Superior temporal gyrus (tissue), 1 donor: ENCODE measurements around the gene SELENOF.

Source experiments
- DNase-seq: peaks from one replicate; pipeline ENCODE4 v3.0.0-alpha.2; 2016; ENCODE audit errors: extremely low spot score

Gene SELENOF

GRCh38 chr1:86913896-86914600 is at the start of gene SELENOF:
TSS of gene SELENOF (minus strand) at chr1:86914126. CDS start at chr1:86914111, 15 bp downstream.
- DNase-seq = peak; percentile 100

- no peak for DNase-seq
Measured at GRCh38 chr1:86960548-86960947, 46.6 kb upstream of the SELENOF start.

DNA sequence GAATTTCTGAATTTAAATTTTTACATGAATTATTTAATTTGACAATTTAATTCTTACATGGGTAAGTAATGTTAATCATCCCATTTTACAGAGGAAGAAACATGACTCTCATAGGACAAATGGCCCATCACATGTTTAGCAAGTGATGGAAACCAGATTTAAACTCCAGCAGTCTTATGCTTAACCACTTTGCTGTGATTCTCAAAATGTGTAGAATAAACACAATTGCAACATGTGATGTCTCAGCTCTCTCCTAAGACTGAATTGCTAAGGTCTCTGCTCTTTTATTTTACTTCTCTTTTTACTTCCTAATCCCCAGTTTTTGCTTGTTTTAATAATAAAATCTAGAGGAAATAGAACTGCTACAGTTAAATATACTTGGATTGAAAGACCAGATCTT is 43.3 kb upstream of the SELENOF start:
- DNase-seq = no peak

DNA sequence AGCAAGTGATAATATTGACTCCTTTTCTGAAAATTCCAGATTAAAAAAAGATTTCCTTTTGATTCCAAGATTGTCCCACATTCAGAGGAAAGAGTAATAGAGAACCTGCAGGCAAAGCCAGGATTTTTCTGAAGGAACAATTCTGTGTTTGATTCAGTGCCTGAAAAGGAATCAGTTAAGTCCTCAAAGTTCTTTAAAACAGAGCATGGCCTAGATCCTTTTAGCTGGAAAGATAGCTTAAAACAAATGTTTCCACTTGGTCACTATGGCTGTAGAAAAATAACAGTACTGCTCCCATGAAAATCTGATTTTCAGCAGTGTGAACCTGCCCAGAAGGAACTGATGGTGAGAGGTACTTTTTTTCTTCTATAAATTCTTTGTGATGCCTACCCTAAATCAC is 42.3 kb upstream of the SELENOF start:
- no peak for DNase-seq

GRCh38 chr1:86955678-86956077 is 41.8 kb upstream of the SELENOF start:
- DNase-seq = no peak

- no peak for DNase-seq
Measured at GRCh38 chr1:86953167-86953566, 39.2 kb upstream of the SELENOF start.

GRCh38 chr1:86951430-86951829 is 37.5 kb upstream of the SELENOF start:
- no peak for DNase-seq

GRCh38 chr1:86950712-86951419 is 36.9 kb upstream of the SELENOF start:
- no peak for DNase-seq

GRCh38 chr1:86948212-86948611 is 34.3 kb upstream of the SELENOF start:
- DNase-seq = no peak

DNA sequence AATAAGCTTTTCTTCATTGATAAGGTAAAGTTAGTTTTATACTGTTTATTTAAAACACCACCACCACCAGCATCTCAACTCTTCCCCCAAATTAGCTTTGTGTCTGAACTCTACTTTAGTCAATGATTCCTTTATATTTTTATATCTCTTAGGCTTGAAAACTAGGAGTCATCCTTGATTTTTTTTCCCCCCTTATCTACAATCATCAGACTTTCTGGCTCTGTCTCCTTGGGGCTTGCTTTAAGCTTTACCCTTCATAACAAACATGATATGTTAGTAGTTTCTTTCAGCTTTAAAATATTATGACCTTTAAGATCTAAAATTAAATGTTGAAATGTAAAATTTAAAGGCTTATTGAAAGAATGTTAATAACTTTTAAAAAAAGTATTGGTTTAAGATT is 28.8 kb upstream of the SELENOF start:
- DNase-seq = no peak

DNA sequence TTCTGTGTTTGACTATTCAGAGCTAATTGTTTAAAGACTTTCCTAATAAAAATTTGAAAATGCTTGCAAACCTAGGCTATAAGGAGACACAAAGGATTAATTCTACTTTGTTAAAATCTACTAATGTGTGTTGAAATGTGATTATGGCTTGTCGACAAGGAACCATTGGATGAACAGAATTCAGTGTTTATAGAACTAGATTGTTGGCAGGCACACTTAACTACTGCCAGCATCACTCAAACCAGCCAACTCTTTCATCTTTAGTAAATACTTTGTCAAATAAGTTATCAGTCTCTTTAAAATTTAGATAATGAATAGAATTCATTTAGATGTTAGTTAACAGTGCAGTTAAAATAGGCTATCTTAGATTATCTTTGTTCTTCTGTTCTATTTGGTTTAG is 28.1 kb upstream of the SELENOF start:
- DNase-seq = no peak

DNA sequence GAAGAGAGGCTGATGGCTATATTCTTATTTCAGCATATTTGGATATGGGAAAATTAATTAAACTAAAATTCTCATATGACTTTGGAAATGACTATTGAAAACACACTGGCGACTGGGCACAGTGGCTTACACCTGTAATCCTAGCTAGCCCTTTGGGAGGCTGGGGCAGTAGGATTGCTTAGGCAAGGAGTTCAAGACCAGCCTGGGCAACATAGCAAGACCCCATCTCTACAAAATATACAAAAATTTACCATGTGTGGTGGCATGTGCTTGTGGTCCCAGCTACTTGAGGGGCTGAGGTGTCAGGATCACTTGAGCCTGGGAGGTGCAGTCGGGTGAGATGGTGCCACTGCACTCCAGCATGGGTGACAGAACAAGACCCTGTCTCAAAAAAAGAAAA is 26.7 kb upstream of the SELENOF start:
- DNase-seq = no peak

- DNase-seq = no peak
Measured at GRCh38 chr1:86939406-86939805, 25.5 kb upstream of the SELENOF start.

- DNase-seq = no peak
Measured at GRCh38 chr1:86938855-86939254, 24.9 kb upstream of the SELENOF start.

- DNase-seq = no peak
Measured at GRCh38 chr1:86938450-86938849, 24.5 kb upstream of the SELENOF start.

DNA sequence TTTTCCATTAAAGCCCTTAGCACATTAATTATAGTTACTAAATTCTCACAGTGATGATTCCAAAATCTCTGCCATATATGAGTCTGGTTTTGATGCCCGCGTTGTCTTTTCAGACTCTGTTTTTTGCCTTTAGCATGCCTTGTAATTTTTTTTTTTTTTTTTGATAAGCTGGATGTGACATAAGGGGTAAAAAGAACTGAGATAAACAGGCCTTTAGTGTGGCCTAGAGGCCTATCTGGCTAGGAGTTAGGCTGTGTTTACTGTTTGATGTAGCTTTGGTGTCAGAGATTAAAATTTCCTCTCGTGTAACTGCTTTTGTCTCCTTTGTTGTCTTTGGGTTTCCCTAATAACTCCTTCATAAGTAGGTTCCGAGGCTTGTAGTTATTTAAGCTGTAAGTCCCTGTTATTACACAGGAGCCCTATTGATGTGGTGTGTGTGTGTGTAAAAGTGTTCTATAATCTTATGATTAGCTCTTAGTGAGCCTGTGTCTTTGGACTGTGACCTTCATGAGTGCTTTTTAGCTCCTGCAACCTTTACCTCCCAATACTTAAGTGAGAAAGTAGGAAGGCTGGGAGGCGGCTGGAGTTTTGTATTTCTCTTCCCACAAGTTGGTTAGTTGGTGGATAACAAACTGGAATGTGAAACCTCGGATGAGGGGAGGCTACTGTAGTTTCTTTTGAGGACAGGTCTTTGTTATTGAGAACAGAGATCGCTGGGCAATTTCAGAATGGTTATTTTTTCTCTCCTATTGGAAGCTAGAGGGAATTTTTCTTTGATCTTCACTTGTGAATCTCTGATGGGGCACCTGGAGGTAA is 19.8 kb upstream of the SELENOF start:
- no peak for DNase-seq

- no peak for DNase-seq
Measured at GRCh38 chr1:86933051-86933450, 19.1 kb upstream of the SELENOF start.

GRCh38 chr1:86928819-86929218 is 14.9 kb upstream of the SELENOF start:
- DNase-seq = no peak

DNA sequence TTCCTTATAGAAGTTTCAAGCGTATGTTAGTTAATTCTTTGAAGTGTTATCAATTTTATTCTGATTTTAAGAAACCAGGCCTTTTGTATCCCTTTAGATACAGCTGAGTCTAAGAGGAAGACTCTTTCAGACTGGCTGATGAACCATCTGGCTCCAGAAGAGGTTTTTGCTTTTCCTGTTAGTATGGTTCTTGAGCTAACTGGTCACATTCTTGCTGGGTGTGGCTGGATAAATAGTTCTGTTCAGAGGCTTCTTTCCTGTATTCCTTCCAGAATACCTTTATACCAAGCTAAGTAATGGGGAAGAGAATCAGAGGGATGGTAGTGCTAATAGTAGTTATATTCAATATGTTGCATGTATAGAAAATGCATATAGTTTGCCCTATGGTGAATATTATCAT is 13.0 kb upstream of the SELENOF start:
- DNase-seq = no peak

- no peak for DNase-seq
Measured at GRCh38 chr1:86925742-86926141, 11.8 kb upstream of the SELENOF start.

DNA sequence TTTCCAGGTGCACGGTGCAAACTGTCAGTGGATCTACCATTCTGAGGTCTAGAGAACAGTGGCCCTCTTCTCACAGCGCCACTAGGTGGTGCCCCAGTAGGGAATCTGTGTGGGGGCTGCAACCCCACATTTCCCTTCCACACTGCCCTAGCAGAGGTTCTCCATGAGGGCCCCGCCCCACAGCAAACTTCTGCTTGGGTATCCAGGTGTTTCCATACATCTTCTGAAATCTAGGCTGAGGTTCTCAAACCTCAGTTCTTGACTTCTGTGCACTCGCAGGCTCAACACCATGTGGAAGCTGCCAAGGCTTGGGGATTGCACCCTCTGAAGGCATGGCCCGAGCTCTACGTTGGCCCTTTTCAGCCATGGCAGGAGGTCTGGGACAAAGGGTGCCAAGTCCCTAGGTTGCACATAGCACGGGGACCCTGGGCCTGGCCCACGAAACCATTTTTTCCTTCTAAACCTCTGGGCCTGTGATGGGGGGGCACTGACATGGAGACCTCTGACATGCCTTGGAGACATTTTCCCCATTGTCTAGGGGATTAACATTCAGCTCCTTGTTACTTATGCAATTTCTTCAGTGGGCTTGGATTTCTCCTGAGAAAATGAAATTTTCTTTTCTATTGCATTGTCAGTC is 10.5 kb upstream of the SELENOF start:
- DNase-seq = no peak

- no peak for DNase-seq
Measured at GRCh38 chr1:86922445-86922844, 8.5 kb upstream of the SELENOF start.
